Measurements from ENCODE around the gene C11orf24. TPM values are rescaled to one million over a fixed set of nuclear protein-coding genes. Genes with fewer than 3 reads are reported as not detected.

C11orf24 gene
- total and polyA plus RNA-seq, 2 donors (not counting 1 experiment from before 2014, with no cell fraction given), result 88.6 to 94.2 TPM

GRCh38 chr11:68226421-68226820 is 45.4 kb downstream of the C11orf24 start:
- H3K27me3 Mint-ChIP-seq, result no peaks in the 10 kb centered on the region
- Histone ChIP-seq H3K4me3 (ENCODE audit: control extremely low read depth in 1 of 5, extremely low read depth in 1 of 5, insufficient read depth in 1 of 5, low read depth in 2 of 5, low read length in 4 of 5) (no peak overlapping the region), H2AFZ (ENCODE audit: insufficient read depth, low read depth, low read length, poor library complexity, severe bottlenecking) (no peak overlapping the region), H3K36me3 (replicated peaks in 1 of 2; ENCODE audit: control extremely low read depth in 1 of 2, control insufficient read depth in 1 of 2, extremely low read depth in 1 of 2, insufficient read depth in 2 of 2, low read length in 1 of 2) (no peaks in the 10 kb centered on the region), H3K27me3 (replicated peaks in 1 of 4; ENCODE audit: control extremely low read depth in 1 of 4, control insufficient read depth in 3 of 4, insufficient read depth in 4 of 4, low read length in 3 of 4) (no peaks in the 10 kb centered on the region), H3K27ac (ENCODE audit: low read length in 2 of 2) (no peak overlapping the region), H4K20me1 (ENCODE audit: control insufficient read depth, insufficient read depth, low read length, poor library complexity, severe bottlenecking) (no peaks in the 10 kb centered on the region), H3K9me3 (ENCODE audit: control extremely low read depth in 1 of 3, control insufficient read depth in 2 of 3, insufficient read depth in 1 of 3, low read length in 2 of 3) (peaks cover 3 to 18% (median 17%) of the 10 kb centered on the region in 3 donors), H3K4me1 (ENCODE audit: control insufficient read depth in 2 of 2, insufficient read depth in 2 of 2, low read length in 2 of 2) (no peaks in the 10 kb centered on the region), H3K4me2 (replicated peaks; ENCODE audit: low read depth, low read length, poor library complexity, severe bottlenecking) (no peak overlapping the region), H3K9ac (ENCODE audit: low read length) (no peak overlapping the region), H3K79me2 (ENCODE audit: control insufficient read depth, insufficient read depth, low read length) (no peaks in the 10 kb centered on the region)
- no peaks in the 10 kb centered on the region for H3K4me1 Mint-ChIP-seq
- H3K27ac Mint-ChIP-seq, result no peak overlapping the region
- ChIA-PET CTCF (no interaction called here), POLR2A (no interaction called here)
- no peak for ATAC-seq (ENCODE audit: low read depth)
- DNase-seq, result no peak
- TF ChIP-seq, protein P1, sequence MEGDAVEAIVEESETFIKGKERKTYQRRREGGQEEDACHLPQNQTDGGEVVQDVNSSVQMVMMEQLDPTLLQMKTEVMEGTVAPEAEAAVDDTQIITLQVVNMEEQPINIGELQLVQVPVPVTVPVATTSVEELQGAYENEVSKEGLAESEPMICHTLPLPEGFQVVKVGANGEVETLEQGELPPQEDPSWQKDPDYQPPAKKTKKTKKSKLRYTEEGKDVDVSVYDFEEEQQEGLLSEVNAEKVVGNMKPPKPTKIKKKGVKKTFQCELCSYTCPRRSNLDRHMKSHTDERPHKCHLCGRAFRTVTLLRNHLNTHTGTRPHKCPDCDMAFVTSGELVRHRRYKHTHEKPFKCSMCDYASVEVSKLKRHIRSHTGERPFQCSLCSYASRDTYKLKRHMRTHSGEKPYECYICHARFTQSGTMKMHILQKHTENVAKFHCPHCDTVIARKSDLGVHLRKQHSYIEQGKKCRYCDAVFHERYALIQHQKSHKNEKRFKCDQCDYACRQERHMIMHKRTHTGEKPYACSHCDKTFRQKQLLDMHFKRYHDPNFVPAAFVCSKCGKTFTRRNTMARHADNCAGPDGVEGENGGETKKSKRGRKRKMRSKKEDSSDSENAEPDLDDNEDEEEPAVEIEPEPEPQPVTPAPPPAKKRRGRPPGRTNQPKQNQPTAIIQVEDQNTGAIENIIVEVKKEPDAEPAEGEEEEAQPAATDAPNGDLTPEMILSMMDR (IDR thresholded peaks at IDR 0.05), result no peak
- TF ChIP-seq EZH2 (IDR thresholded peaks at IDR 0.05; ENCODE audit: borderline replicate concordance, insufficient read depth, low read depth, low read length, poor library complexity, severe bottlenecking), result no peak
- H3K9me3 Mint-ChIP-seq (ENCODE audit: insufficient read depth), result peaks cover 14% of the 10 kb centered on the region
- intact Hi-C loops (cut with micrococcal nuclease), result no loop called here
- WGBS (ENCODE audit: insufficient coverage), result 83% methylated on average over 7 of the region's 9 CpGs
- no peak overlapping the region for H3K4me3 Mint-ChIP-seq

GRCh38 chr11:68224606-68225005 is 47.2 kb downstream of the C11orf24 start:
- H3K4me3 Mint-ChIP-seq, result no peak overlapping the region
- Histone ChIP-seq H3K4me3 (ENCODE audit: control extremely low read depth in 1 of 5, extremely low read depth in 1 of 5, insufficient read depth in 1 of 5, low read depth in 2 of 5, low read length in 4 of 5) (no peak overlapping the region), H3K9me3 (ENCODE audit: control extremely low read depth in 1 of 3, control insufficient read depth in 2 of 3, insufficient read depth in 1 of 3, low read length in 2 of 3) (peaks cover 3 to 11% (median 7%) of the 10 kb centered on the region in 3 donors), H3K27me3 (replicated peaks in 1 of 4; ENCODE audit: control extremely low read depth in 1 of 4, control insufficient read depth in 3 of 4, insufficient read depth in 4 of 4, low read length in 3 of 4) (no peaks in the 10 kb centered on the region), H2AFZ (ENCODE audit: insufficient read depth, low read depth, low read length, poor library complexity, severe bottlenecking) (no peak overlapping the region), H3K4me2 (replicated peaks; ENCODE audit: low read depth, low read length, poor library complexity, severe bottlenecking) (no peak overlapping the region), H4K20me1 (ENCODE audit: control insufficient read depth, insufficient read depth, low read length, poor library complexity, severe bottlenecking) (no peaks in the 10 kb centered on the region), H3K36me3 (replicated peaks in 1 of 2; ENCODE audit: control extremely low read depth in 1 of 2, control insufficient read depth in 1 of 2, extremely low read depth in 1 of 2, insufficient read depth in 2 of 2, low read length in 1 of 2) (no peaks in the 10 kb centered on the region), H3K79me2 (ENCODE audit: control insufficient read depth, insufficient read depth, low read length) (no peaks in the 10 kb centered on the region), H3K9ac (ENCODE audit: low read length) (no peak overlapping the region), H3K27ac (ENCODE audit: low read length in 2 of 2) (no peak overlapping the region), H3K4me1 (ENCODE audit: control insufficient read depth in 2 of 2, insufficient read depth in 2 of 2, low read length in 2 of 2) (no peaks in the 10 kb centered on the region)
- ChIA-PET POLR2A (interaction anchor here (0.6 kb wide), 1 partner anchor 122 kb away, joined by 4 read pairs; no protein-coding TSS in a partner anchor), CTCF (no interaction called here)
- intact Hi-C loops (cut with micrococcal nuclease), result no loop called here
- H3K9me3 Mint-ChIP-seq (ENCODE audit: insufficient read depth), result peaks cover 9% of the 10 kb centered on the region
- TF ChIP-seq, protein P1 (IDR thresholded peaks at IDR 0.05), result no peak
- TF ChIP-seq EZH2 (IDR thresholded peaks at IDR 0.05; ENCODE audit: borderline replicate concordance, insufficient read depth, low read depth, low read length, poor library complexity, severe bottlenecking), result no peak
- 90% methylated on average over 11 of the region's 11 CpGs for WGBS (ENCODE audit: insufficient coverage)
- ATAC-seq (ENCODE audit: low read depth) (no peak), DNase-seq (no peak)
- H3K27me3 Mint-ChIP-seq, result no peaks in the 10 kb centered on the region
- H3K4me1 Mint-ChIP-seq, result no peaks in the 10 kb centered on the region
- no peak overlapping the region for H3K27ac Mint-ChIP-seq
